Panc1 (cell line): ENCODE results near the gene RIT2. TPM values are rescaled to one million over a fixed set of nuclear protein-coding genes. Genes with fewer than 3 reads are reported as not detected.

Experiments used
- ATAC-seq: fragments of 200-7000 bp; cut with Tn5 transposase; 2 replicates; pipeline ENCODE4 v1.9.1; 2020; ENCODE audit warnings: mild to moderate bottlenecking, moderate library complexity
- BruUV-seq: library from RNA; stranded (reverse); fragments of 400-500 nt; replicated peaks from 2 replicates; lab custom pipeline; 2021; lab: Mats Ljungman, UMichigan
- CTCF ChIA-PET: fragments of 300-600 bp; sonication (Branson Sonifier 250); formaldehyde crosslinking; loops from one replicate; lab custom pipeline; 2022; ENCODE audit warnings: antibody characterized with exemption; lab: Charles Lee
- POLR2A ChIA-PET: fragments of 300-600 bp; sonication (Branson Sonifier 250); formaldehyde crosslinking; loops from one replicate; lab custom pipeline; 2022; ENCODE audit warnings: antibody characterized with exemption; lab: Charles Lee
- DNase-seq: peaks from one replicate; pipeline ENCODE4 v3.0.0-alpha.2; 2010; ENCODE audit warnings: low read depth, low spot score
- H3K27ac ChIP-seq: 2 replicates; pipeline ENCODE4 v1.5.1; 2011; ENCODE audit warnings: mild to moderate bottlenecking, low read length, inconsistent platforms
- H3K27me3 ChIP-seq: fragments of 200-500 bp; sonication (Bioruptor generic); 2 replicates; pipeline ENCODE4 v1.6.0; 2014; ENCODE audit warnings: low read length, inconsistent platforms; ENCODE audit not compliant: control insufficient read depth, insufficient read depth
- H3K36me3 ChIP-seq: fragments of 200-500 bp; sonication (Bioruptor generic); 2 replicates; pipeline ENCODE4 v1.5.1; 2014; ENCODE audit warnings: inconsistent platforms, mild to moderate bottlenecking, low read length, moderate library complexity; ENCODE audit not compliant: control insufficient read depth, insufficient read depth
- H3K4me1 ChIP-seq: 2 replicates; pipeline ENCODE4 v1.5.1; 2011; ENCODE audit warnings: inconsistent platforms, mild to moderate bottlenecking, low read length, moderate library complexity; ENCODE audit not compliant: control insufficient read depth, insufficient read depth
- H3K4me3 ChIP-seq, 2 experiments: 2 replicates each; pipeline ENCODE4 v1.5.1; 2011 to 2012; ENCODE audit warnings: low read depth in 2 of 2, low read length in 2 of 2, mild to moderate bottlenecking in 2 of 2, inconsistent platforms in 1 of 2, moderate library complexity in 1 of 2
- H3K9me3 ChIP-seq: fragments of 200-500 bp; sonication (Bioruptor generic); 2 replicates; pipeline ENCODE4 v1.5.1; 2014; ENCODE audit warnings: low read depth, mild to moderate bottlenecking, inconsistent platforms, low read length, moderate library complexity; ENCODE audit not compliant: control insufficient read depth, insufficient read depth
- POLR2AphosphoS5 ChIP-seq: IDR thresholded peaks from 2 replicates; pipeline ENCODE4 v1.6.1; 2012; ENCODE audit warnings: mild to moderate bottlenecking, low read depth, low read length, moderate library complexity
- SIN3A ChIP-seq: IDR thresholded peaks from 2 replicates; pipeline ENCODE4 v1.6.1; 2012; ENCODE audit warnings: low read depth, mild to moderate bottlenecking, low read length, moderate library complexity, borderline replicate concordance; ENCODE audit not compliant: insufficient read depth
- TCF7L2 ChIP-seq: IDR thresholded peaks from 2 replicates; pipeline ENCODE4 v1.6.1; 2011; ENCODE audit warnings: mild to moderate bottlenecking, low read depth, low read length, inconsistent platforms
- in situ Hi-C: cut with HindIII; loops from 2 replicates; pipeline ENCODE4 v1.10.0; 2016; ENCODE audit warnings: low sequenced_read_pairs, low pct_unique_long_range_greater_than_20kb
- intact Hi-C: fragments of 100-400 bp; cut with micrococcal nuclease; formaldehyde crosslinking; loops from one replicate; pipeline ENCODE4 v1.10.0; 2022; ENCODE audit not compliant: unreplicated experiment
- total RNA-seq: library from RNA; stranded (reverse); gene quantifications from one replicate; pipeline ENCODE4 v1.2.1, GENCODE V29; 2021; ENCODE audit not compliant: unreplicated experiment
- TF ChIP-seq, protein P1 (sequence below), 2 experiments: IDR thresholded peaks; 2 replicates each; pipeline ENCODE4 v1.6.1; 2011 to 2012; ENCODE audit warnings: low read depth in 2 of 2, control low read depth in 1 of 2, low read length in 1 of 2, mild to moderate bottlenecking in 1 of 2, moderate library complexity in 1 of 2; ENCODE audit not compliant: insufficient read depth in 1 of 2
- TF ChIP-seq, protein P2 (sequence below): fragments of 450-650 bp; IDR thresholded peaks from 2 replicates; pipeline ENCODE4 v1.5.1; 2017; ENCODE audit warnings: mild to moderate bottlenecking

RIT2 gene
- total RNA-seq, 1 experiment from 2014 or later, result not detected

DNA sequence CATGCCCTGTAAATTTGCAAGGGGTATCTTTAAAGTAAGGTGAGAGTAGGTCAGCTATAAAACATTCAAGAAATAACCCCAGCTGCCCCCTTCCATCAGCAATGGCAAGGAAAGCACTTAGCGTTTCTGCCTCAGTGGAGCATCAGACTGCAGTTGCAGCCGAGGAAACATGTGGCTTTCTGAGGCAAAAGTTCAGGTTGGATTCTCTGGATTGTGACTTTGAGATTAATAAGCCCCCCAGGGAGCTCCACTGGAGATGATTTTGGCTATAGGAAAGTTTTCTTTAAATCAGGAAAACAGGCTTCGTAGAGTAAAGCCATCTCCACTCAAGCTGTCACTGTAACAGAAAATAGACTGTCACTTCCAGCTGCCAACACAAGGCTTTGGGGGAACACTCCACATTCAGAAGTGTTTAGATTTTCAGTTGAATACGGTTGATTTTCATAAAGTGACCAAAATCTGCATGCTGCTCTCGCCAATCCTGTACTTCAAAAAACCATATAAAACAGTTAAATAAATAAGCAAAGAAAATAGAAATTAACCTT is 15.3 kb upstream of the RIT2 start:
- Histone ChIP-seq H3K9me3 (no peaks in the 10 kb centered on the region), H3K4me1 (no peaks in the 10 kb centered on the region), H3K27ac (no peak overlapping the region), H3K4me3 (no peak overlapping the region), H3K36me3 (no peaks in the 10 kb centered on the region), H3K27me3 (no peaks in the 10 kb centered on the region)
- TF ChIP-seq, protein P1, sequence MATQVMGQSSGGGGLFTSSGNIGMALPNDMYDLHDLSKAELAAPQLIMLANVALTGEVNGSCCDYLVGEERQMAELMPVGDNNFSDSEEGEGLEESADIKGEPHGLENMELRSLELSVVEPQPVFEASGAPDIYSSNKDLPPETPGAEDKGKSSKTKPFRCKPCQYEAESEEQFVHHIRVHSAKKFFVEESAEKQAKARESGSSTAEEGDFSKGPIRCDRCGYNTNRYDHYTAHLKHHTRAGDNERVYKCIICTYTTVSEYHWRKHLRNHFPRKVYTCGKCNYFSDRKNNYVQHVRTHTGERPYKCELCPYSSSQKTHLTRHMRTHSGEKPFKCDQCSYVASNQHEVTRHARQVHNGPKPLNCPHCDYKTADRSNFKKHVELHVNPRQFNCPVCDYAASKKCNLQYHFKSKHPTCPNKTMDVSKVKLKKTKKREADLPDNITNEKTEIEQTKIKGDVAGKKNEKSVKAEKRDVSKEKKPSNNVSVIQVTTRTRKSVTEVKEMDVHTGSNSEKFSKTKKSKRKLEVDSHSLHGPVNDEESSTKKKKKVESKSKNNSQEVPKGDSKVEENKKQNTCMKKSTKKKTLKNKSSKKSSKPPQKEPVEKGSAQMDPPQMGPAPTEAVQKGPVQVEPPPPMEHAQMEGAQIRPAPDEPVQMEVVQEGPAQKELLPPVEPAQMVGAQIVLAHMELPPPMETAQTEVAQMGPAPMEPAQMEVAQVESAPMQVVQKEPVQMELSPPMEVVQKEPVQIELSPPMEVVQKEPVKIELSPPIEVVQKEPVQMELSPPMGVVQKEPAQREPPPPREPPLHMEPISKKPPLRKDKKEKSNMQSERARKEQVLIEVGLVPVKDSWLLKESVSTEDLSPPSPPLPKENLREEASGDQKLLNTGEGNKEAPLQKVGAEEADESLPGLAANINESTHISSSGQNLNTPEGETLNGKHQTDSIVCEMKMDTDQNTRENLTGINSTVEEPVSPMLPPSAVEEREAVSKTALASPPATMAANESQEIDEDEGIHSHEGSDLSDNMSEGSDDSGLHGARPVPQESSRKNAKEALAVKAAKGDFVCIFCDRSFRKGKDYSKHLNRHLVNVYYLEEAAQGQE (IDR thresholded peaks at IDR 0.05; ENCODE audit: insufficient read depth in 1 of 2, low read depth in 2 of 2, low read length in 1 of 2), result no peak
- TF ChIP-seq POLR2AphosphoS5 (no peak), SIN3A (no peak), TCF7L2 (no peak)
- TF ChIP-seq, protein P2, sequence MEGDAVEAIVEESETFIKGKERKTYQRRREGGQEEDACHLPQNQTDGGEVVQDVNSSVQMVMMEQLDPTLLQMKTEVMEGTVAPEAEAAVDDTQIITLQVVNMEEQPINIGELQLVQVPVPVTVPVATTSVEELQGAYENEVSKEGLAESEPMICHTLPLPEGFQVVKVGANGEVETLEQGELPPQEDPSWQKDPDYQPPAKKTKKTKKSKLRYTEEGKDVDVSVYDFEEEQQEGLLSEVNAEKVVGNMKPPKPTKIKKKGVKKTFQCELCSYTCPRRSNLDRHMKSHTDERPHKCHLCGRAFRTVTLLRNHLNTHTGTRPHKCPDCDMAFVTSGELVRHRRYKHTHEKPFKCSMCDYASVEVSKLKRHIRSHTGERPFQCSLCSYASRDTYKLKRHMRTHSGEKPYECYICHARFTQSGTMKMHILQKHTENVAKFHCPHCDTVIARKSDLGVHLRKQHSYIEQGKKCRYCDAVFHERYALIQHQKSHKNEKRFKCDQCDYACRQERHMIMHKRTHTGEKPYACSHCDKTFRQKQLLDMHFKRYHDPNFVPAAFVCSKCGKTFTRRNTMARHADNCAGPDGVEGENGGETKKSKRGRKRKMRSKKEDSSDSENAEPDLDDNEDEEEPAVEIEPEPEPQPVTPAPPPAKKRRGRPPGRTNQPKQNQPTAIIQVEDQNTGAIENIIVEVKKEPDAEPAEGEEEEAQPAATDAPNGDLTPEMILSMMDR, result no peak
- DNase-seq (no peak), ATAC-seq (no peak)
- intact Hi-C loops (no loop called here), in situ Hi-C loops (no loop called here)
- BruUV-seq, result no TSS peak
- POLR2A ChIA-PET, result no interaction called here
- CTCF ChIA-PET, result no interaction called here

DNA sequence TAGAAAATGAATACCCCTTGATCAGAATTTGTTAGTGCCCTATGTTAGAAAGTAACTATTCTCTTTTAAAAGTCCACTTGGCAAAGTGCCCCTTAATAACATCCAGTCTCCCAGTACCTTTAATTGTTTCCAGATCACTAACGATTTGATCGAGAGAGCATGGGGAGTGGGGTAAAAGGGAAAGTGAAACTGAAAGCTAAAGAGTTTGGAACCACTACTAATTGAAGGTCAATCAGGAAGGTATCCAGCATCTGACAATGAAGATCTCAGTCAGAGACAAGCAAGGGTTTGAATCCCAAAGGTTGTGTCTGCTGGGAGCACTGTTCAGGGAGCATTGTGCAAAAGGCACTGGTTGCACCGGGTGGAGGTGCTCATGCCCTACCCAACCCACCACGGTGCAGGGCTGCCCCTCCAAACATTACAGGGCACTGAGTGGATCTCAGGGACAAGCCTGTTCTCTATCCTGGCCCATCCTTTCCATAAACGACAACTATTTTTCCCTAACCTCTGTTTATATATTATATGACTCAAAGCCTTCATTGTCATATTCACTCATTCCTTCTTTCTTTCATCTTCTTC is 14.6 kb upstream of the RIT2 start:
- H3K27ac ChIP-seq, result no peak overlapping the region
- H3K4me3 ChIP-seq, result peak overlapping the region; percentile 12 to 32; a peak in 3 of 4 replicates
- no peak for DNase-seq
- ATAC-seq, result no peak
- POLR2A ChIA-PET, result no interaction called here
- no TSS peak for BruUV-seq
- intact Hi-C loops (no loop called here), in situ Hi-C loops (no loop called here)
- H3K27me3 ChIP-seq, result no peaks in the 10 kb centered on the region
- CTCF ChIA-PET, result no interaction called here
- H3K9me3 ChIP-seq, result no peaks in the 10 kb centered on the region
- TF ChIP-seq POLR2AphosphoS5 (no peak), SIN3A (no peak), TCF7L2 (no peak)
- TF ChIP-seq, protein P2, result no peak
- TF ChIP-seq, protein P1 (IDR thresholded peaks at IDR 0.05; ENCODE audit: insufficient read depth in 1 of 2, low read depth in 2 of 2, low read length in 1 of 2), result no peak
- no peaks in the 10 kb centered on the region for H3K36me3 ChIP-seq
- no peaks in the 10 kb centered on the region for H3K4me1 ChIP-seq
